Fibroblast of lung (primary cell): ENCODE measurements around the gene STX17. TPM values are rescaled to one million over a fixed set of nuclear protein-coding genes. Genes with fewer than 3 reads are reported as not detected.
A peak's percentile ranks its signal among the peaks of the same experiment; 100 is the strongest.

Experiments used
- DNase-seq, 2 donors: peaks; one replicate each; pipeline versions ENCODE4 v3.0.0 to v3.0.0-alpha.2; 2010; ENCODE audit warnings: low read depth in 2 of 2
- H2AFZ ChIP-seq: 2 replicates; pipeline ENCODE4 v1.5.1; 2012; ENCODE audit warnings: low read length, control low read depth, inconsistent platforms
- H3K27ac ChIP-seq: 2 replicates; pipeline ENCODE4 v1.5.1; 2011; ENCODE audit warnings: low read length, control low read depth; ENCODE audit not compliant: insufficient read depth
- H3K27me3 ChIP-seq: 2 replicates; pipeline ENCODE4 v1.5.1; 2011; ENCODE audit warnings: mild to moderate bottlenecking, low read length; ENCODE audit not compliant: control insufficient read depth, insufficient read depth
- H3K36me3 ChIP-seq: 2 replicates; pipeline ENCODE4 v1.5.1; 2011; ENCODE audit warnings: low read length; ENCODE audit not compliant: control insufficient read depth, insufficient read depth
- H3K4me1 ChIP-seq: 2 replicates; pipeline ENCODE4 v1.5.1; 2011; ENCODE audit warnings: low read length; ENCODE audit not compliant: control insufficient read depth, insufficient read depth; ENCODE audit errors: extremely low read depth
- H3K4me2 ChIP-seq: 2 replicates; pipeline ENCODE4 v1.5.1; 2011; ENCODE audit warnings: low read length, control low read depth; ENCODE audit not compliant: insufficient read depth; ENCODE audit errors: extremely low read depth
- H3K4me3 ChIP-seq, 4 experiments: fragments of 200-600 bp in 1 of 4; sonication (generic) in 1 of 4; replicated peaks in 1 of 4; 2 replicates each; pipeline ENCODE4 v1.5.1; 2011 to 2016; ENCODE audit warnings: low read length in 4 of 4, low read depth in 3 of 4, mild to moderate bottlenecking in 3 of 4, control low read depth in 2 of 4, inconsistent platforms in 1 of 4, mixed read lengths in 1 of 4; ENCODE audit not compliant: insufficient read depth in 1 of 4; ENCODE audit errors: control extremely low read depth in 1 of 4
- H3K79me2 ChIP-seq: 2 replicates; pipeline ENCODE4 v1.5.1; 2012; ENCODE audit warnings: mild to moderate bottlenecking, low read length, inconsistent platforms; ENCODE audit not compliant: control insufficient read depth, insufficient read depth
- H3K9ac ChIP-seq: 2 replicates; pipeline ENCODE4 v1.5.1; 2011; ENCODE audit warnings: mild to moderate bottlenecking, low read length, control low read depth; ENCODE audit not compliant: insufficient read depth
- H3K9me3 ChIP-seq: 2 replicates; pipeline ENCODE4 v1.5.1; 2012; ENCODE audit warnings: low read depth, low read length; ENCODE audit not compliant: control insufficient read depth, insufficient read depth
- H4K20me1 ChIP-seq: 2 replicates; pipeline ENCODE4 v1.5.1; 2011; ENCODE audit warnings: low read length; ENCODE audit not compliant: control insufficient read depth, insufficient read depth; ENCODE audit errors: extremely low read depth
- CTCF ChIP-seq, 2 donors: IDR thresholded peaks in 1 of 2; conservative IDR thresholded peaks in 1 of 2; 1 replicate in 1 of 2; 2 replicates in 1 of 2; pipeline ENCODE4 v1.5.1; 2011 to 2012; ENCODE audit warnings: low read length in 2 of 2, control low read depth in 1 of 2, inconsistent platforms in 1 of 2, low read depth in 1 of 2, mild to moderate bottlenecking in 1 of 2
- EZH2 ChIP-seq: IDR thresholded peaks from 2 replicates; pipeline ENCODE4 v1.5.1; 2012; ENCODE audit warnings: low read length, control low read depth, mild to moderate bottlenecking; ENCODE audit errors: missing control alignments
- polyA plus RNA-seq, 2 donors: library from polyadenylated mRNA; depleted of rRNA in 1 of 2; stranded (reverse) in 1 of 2; unstranded in 1 of 2; fragments of >200 nt; gene quantifications; 2 replicates each; pipeline ENCODE4 v1.2.1, GENCODE V29; 2011 to 2012; ENCODE audit warnings: missing spikeins in 1 of 2
- total RNA-seq: library from RNA; depleted of rRNA; stranded (reverse); fragments of >200 nt; gene quantifications from 2 replicates; pipeline ENCODE4 v1.2.1, GENCODE V29; 2014

STX17 gene
- total and polyA plus RNA-seq, 2 donors (not counting 1 experiment from before 2014, with no cell fraction given), result 18.8 to 27.9 TPM

DNA sequence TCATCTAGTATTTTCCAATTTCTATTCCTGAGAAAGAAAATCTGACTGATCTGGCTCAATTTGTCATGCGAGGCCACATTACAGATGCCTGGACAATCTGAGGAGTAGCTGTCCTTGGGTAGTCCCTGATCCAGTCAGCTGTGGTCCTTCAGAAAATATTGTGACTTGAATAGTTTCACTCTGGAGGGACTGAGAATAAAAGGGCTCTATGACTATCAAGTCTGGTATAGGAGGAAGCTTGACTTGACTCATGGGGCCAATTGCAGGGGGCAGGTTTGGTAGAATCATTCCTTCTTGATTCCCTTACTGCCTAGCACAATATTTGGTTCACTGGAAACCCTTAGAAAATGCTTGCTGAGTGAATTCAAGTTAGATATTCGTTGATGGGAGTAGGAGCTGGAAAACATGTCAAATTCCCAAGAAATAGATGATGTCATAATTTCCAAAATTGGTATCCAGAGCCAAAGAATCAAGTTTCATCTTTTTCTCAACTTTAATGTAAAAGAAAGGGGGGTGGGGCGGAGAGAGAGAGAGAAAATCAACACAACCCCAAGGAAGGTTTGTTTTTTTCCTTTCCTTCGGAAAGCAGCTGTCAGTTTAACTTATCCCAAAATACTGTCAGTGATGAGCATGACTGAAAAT, 32.4 kb upstream of the STX17 start:
- no peak overlapping the region for H3K4me2 ChIP-seq
- H3K27ac ChIP-seq, result no peak overlapping the region

GRCh38 chr9:99876190-99876589, 30.3 kb upstream of the STX17 start:
- H4K20me1 ChIP-seq, result no peaks in the 10 kb centered on the region
- H3K36me3 ChIP-seq, result no peaks in the 10 kb centered on the region
- no peaks in the 10 kb centered on the region for H3K27me3 ChIP-seq
- no peak overlapping the region for H3K9ac ChIP-seq
- TF ChIP-seq CTCF (conservative IDR thresholded peaks at IDR 0.05 in 1 of 2, IDR thresholded peaks at IDR 0.05 in 1 of 2; ENCODE audit: low read depth in 1 of 2, low read length in 2 of 2), result no peak
- no peak for TF ChIP-seq EZH2
- no peaks in the 10 kb centered on the region for H3K79me2 ChIP-seq
- DNase-seq, result no peak
- no peak overlapping the region for H3K27ac ChIP-seq
- no peak overlapping the region for H3K4me2 ChIP-seq
- no peak overlapping the region for H3K4me3 ChIP-seq
- no peak overlapping the region for H2AFZ ChIP-seq
- no peaks in the 10 kb centered on the region for H3K9me3 ChIP-seq
- H3K4me1 ChIP-seq, result no peaks in the 10 kb centered on the region

More for the DNA sequence above, 32.4 kb upstream of the STX17 start:
- Histone ChIP-seq H3K9me3 (no peaks in the 10 kb centered on the region), H3K9ac (no peak overlapping the region), H3K79me2 (no peaks in the 10 kb centered on the region), H3K36me3 (no peaks in the 10 kb centered on the region), H3K4me1 (no peaks in the 10 kb centered on the region), H3K4me3 (no peak overlapping the region), H3K27me3 (no peaks in the 10 kb centered on the region), H4K20me1 (no peaks in the 10 kb centered on the region), H2AFZ (no peak overlapping the region)
- DNase-seq, result peak; percentile 2 to 8
- TF ChIP-seq EZH2, result no peak
- TF ChIP-seq CTCF (conservative IDR thresholded peaks at IDR 0.05 in 1 of 2, IDR thresholded peaks at IDR 0.05 in 1 of 2; ENCODE audit: low read depth in 1 of 2, low read length in 2 of 2), result no peak

DNA sequence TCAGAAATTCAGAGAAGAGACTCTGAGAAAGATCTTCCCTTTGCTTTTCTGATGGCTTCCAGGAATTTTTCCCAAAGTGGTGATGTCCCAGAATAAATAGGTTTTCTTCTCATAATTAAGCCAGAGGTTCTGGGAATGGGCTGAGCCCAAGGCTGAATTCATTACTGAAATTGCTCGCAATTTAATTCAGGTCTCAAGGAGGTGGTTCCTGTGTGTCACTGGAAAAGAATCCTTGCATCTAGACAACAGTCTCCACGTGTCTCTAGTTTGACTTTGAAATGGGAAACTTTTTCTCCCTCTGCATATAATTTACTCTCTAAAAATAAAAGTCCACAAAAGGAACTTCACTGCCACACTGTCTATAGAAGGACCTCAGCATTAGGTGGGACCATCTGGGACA, 27.8 kb upstream of the STX17 start:
- Histone ChIP-seq H3K4me2 (no peak overlapping the region), H2AFZ (no peak overlapping the region), H3K9me3 (no peaks in the 10 kb centered on the region), H4K20me1 (no peaks in the 10 kb centered on the region), H3K36me3 (no peaks in the 10 kb centered on the region), H3K4me1 (no peaks in the 10 kb centered on the region), H3K79me2 (no peaks in the 10 kb centered on the region), H3K4me3 (no peak overlapping the region), H3K27ac (no peak overlapping the region), H3K9ac (no peak overlapping the region), H3K27me3 (no peaks in the 10 kb centered on the region)
- TF ChIP-seq CTCF (conservative IDR thresholded peaks at IDR 0.05 in 1 of 2, IDR thresholded peaks at IDR 0.05 in 1 of 2; ENCODE audit: low read depth in 1 of 2, low read length in 2 of 2) (no peak), EZH2 (no peak)
- DNase-seq, result peak in 1 of 2 donors; percentile 36
